SK-N-SH (cell line): Measurements from ENCODE around the gene SERPINB5. TPM values are rescaled to one million over a fixed set of nuclear protein-coding genes. Genes with fewer than 3 reads are reported as not detected.

ENCODE experiments used
- CTCF ChIA-PET: fragments of 300-600, 350-600 bp; formaldehyde crosslinking; extraction: SDS; loops from one replicate; lab custom pipeline; 2021; lab: Yijun Ruan, JAX
- POLR2A ChIA-PET: fragments of 350-600 bp; sonication (Branson Sonifier 250); formaldehyde crosslinking; extraction: SDS; loops from one replicate; lab custom pipeline; 2020; ENCODE audit warnings: antibody characterized with exemption, inconsistent platforms; lab: Yijun Ruan, JAX
- DNase-seq: peaks from one replicate; pipeline ENCODE4 v3.0.0; 2012
- H2AFZ ChIP-seq: fragments of 200-600 bp; sonication (generic); 2 replicates; pipeline ENCODE4 v1.8.1; 2016; ENCODE audit warnings: antibody characterized with exemption, mild to moderate bottlenecking, low read depth
- H3F3A ChIP-seq: fragments of 200-600 bp; sonication (generic); replicated peaks from 2 replicates; pipeline ENCODE3; 2016; ENCODE audit warnings: antibody characterized with exemption, mild to moderate bottlenecking; ENCODE audit not compliant: insufficient read depth
- H3K27ac ChIP-seq, 2 experiments: fragments of 200-500 bp in 1 of 2; fragments of 200-600 bp in 1 of 2; sonication (Bioruptor generic) in 1 of 2; sonication (generic), shearing (Covaris generic) in 1 of 2; 2 replicates each; pipeline versions ENCODE4 v1.5.1 to v1.6.1; 2014 to 2016; ENCODE audit warnings: low read depth in 2 of 2, inconsistent platforms in 1 of 2, low read length in 1 of 2, mild to moderate bottlenecking in 1 of 2, mixed read lengths in 1 of 2
- H3K27me3 ChIP-seq: fragments of 200-600 bp; sonication (generic), shearing (Covaris generic); 2 replicates; pipeline ENCODE4 v1.6.1; 2016; ENCODE audit warnings: mixed run types; ENCODE audit not compliant: insufficient read depth
- H3K36me3 ChIP-seq, 2 experiments: fragments of 200-500 bp in 1 of 2; fragments of 200-600 bp in 1 of 2; sonication (Bioruptor generic) in 1 of 2; sonication (generic) in 1 of 2; replicated peaks in 1 of 2; 2 replicates each; pipeline versions ENCODE3 to v1.5.1; 2014 to 2016; ENCODE audit warnings: low read length in 1 of 2, mild to moderate bottlenecking in 1 of 2; ENCODE audit not compliant: insufficient read depth in 2 of 2, control insufficient read depth in 1 of 2
- H3K4me1 ChIP-seq, 2 experiments: fragments of 200-500 bp in 1 of 2; fragments of 200-600 bp in 1 of 2; sonication (Bioruptor generic) in 1 of 2; sonication (generic), shearing (Covaris generic) in 1 of 2; 2 replicates each; pipeline versions ENCODE4 v1.5.1 to v1.6.1; 2014 to 2016; ENCODE audit warnings: low read depth in 1 of 2, low read length in 1 of 2, mixed run types in 1 of 2; ENCODE audit not compliant: insufficient read depth in 2 of 2, control insufficient read depth in 1 of 2
- H3K4me2 ChIP-seq: fragments of 200-600 bp; sonication (generic), shearing (Covaris generic); 2 replicates; pipeline ENCODE4 v1.6.1; 2017; ENCODE audit warnings: mixed run types
- H3K4me3 ChIP-seq, 2 experiments: fragments of 200-500 bp in 1 of 2; fragments of 200-600 bp in 1 of 2; sonication (Bioruptor generic) in 1 of 2; sonication (generic), shearing (Covaris generic) in 1 of 2; 2 replicates each; pipeline versions ENCODE4 v1.5.1 to v1.8.1; 2014 to 2016; ENCODE audit warnings: low read depth in 2 of 2, inconsistent platforms in 1 of 2, low read length in 1 of 2, mild to moderate bottlenecking in 1 of 2, mixed read lengths in 1 of 2, moderate library complexity in 1 of 2
- H3K79me2 ChIP-seq: fragments of 200-600 bp; sonication (generic); 2 replicates; pipeline ENCODE4 v1.8.1; 2017; ENCODE audit warnings: mild to moderate bottlenecking; ENCODE audit not compliant: insufficient read depth
- H3K9ac ChIP-seq: fragments of 200-600 bp; sonication (generic); 2 replicates; pipeline ENCODE4 v1.6.1; 2017; ENCODE audit warnings: mixed run types
- H3K9me2 ChIP-seq: fragments of 200-600 bp; sonication (generic); 2 replicates; pipeline ENCODE4 v1.6.1; 2017; ENCODE audit warnings: mixed run types
- H3K9me3 ChIP-seq: fragments of 200-600 bp; sonication (generic); 2 replicates; pipeline ENCODE4 v1.6.1; 2017; ENCODE audit warnings: mixed run types, mild to moderate bottlenecking, moderate library complexity
- H4K20me1 ChIP-seq: fragments of 200-600 bp; sonication (generic); 2 replicates; pipeline ENCODE4 v1.6.1; 2017; ENCODE audit warnings: mild to moderate bottlenecking, mixed run types; ENCODE audit not compliant: insufficient read depth
- CHD2 ChIP-seq: fragments of 150-350 bp; IDR thresholded peaks from 2 replicates; pipeline ENCODE4 v1.6.1; 2018; ENCODE audit warnings: low read length; ENCODE audit not compliant: partially characterized antibody
- ELF1 ChIP-seq: IDR thresholded peaks from 2 replicates; pipeline ENCODE4 v1.4.0; 2012
- EZH2phosphoT487 ChIP-seq: fragments of 200-600 bp; sonication (generic); IDR thresholded peaks from 2 replicates; pipeline ENCODE4 v1.6.1; 2017; ENCODE audit warnings: low read depth, mixed run types, mild to moderate bottlenecking, antibody characterized with exemption, moderate library complexity, borderline replicate concordance
- FOSL2 ChIP-seq: IDR thresholded peaks from 2 replicates; pipeline ENCODE4 v1.4.0; 2012; ENCODE audit warnings: low read depth, mild to moderate bottlenecking, moderate library complexity, borderline replicate concordance
- GABPA ChIP-seq: IDR thresholded peaks from 2 replicates; pipeline ENCODE4 v1.4.0; 2012; ENCODE audit warnings: low read depth, mild to moderate bottlenecking
- MXI1 ChIP-seq: IDR thresholded peaks from 2 replicates; pipeline ENCODE4 v1.6.1; 2012; ENCODE audit warnings: mild to moderate bottlenecking, low read depth, low read length, improper control_type of control experiment
- NFIC ChIP-seq: IDR thresholded peaks from 2 replicates; pipeline ENCODE4 v1.4.0; 2012; ENCODE audit warnings: borderline replicate concordance
- NRF1 ChIP-seq: IDR thresholded peaks from 2 replicates; pipeline ENCODE4 v1.6.1; 2012; ENCODE audit warnings: low read depth, mild to moderate bottlenecking, low read length
- RAD21 ChIP-seq: IDR thresholded peaks from 2 replicates; pipeline ENCODE4 v1.6.1; 2012; ENCODE audit warnings: mild to moderate bottlenecking, low read length
- RCOR1 ChIP-seq: fragments of 150-350 bp; IDR thresholded peaks from 2 replicates; pipeline ENCODE4 v1.6.1; 2017; ENCODE audit warnings: antibody characterized with exemption, low read length
- SIN3A ChIP-seq: IDR thresholded peaks from 2 replicates; pipeline ENCODE4 v1.6.1; 2012; ENCODE audit warnings: low read depth, mild to moderate bottlenecking, low read length, moderate library complexity, borderline replicate concordance
- TAF1 ChIP-seq: IDR thresholded peaks from 2 replicates; pipeline ENCODE4 v1.6.1; 2012; ENCODE audit warnings: low read depth, mild to moderate bottlenecking, low read length, moderate library complexity, borderline replicate concordance
- TEAD4 ChIP-seq: IDR thresholded peaks from 2 replicates; pipeline ENCODE4 v1.4.0; 2012; ENCODE audit warnings: mild to moderate bottlenecking, borderline replicate concordance; ENCODE audit not compliant: insufficient read depth
- YY1 ChIP-seq: IDR thresholded peaks from 2 replicates; pipeline ENCODE4 v1.4.0; 2012; ENCODE audit warnings: low read depth, mild to moderate bottlenecking
- WGBS: methylation state at CpG from one replicate; pipeline ENCODE4 v1.1.6; 2017; ENCODE audit warnings: low lambda C conversion rate; 5-methylcytosine and 5-hydroxymethylcytosine counted together
- polyA plus RNA-seq, 3 experiments: library from polyadenylated mRNA; depleted of rRNA; stranded (reverse); fragments of >200 nt; gene quantifications; 2 replicates each; pipeline ENCODE4 v1.2.3, GENCODE V29; 2012
- TF ChIP-seq, protein P1 (sequence below): fragments of 150-350 bp; IDR thresholded peaks from 2 replicates; pipeline ENCODE4 v1.6.1; 2017; ENCODE audit warnings: antibody characterized with exemption, low read length, low read depth, borderline replicate concordance
- TF ChIP-seq, protein P2 (sequence below): fragments of 200-600 bp; sonication (generic); IDR thresholded peaks from 2 replicates; pipeline ENCODE4 v1.6.1; 2017; ENCODE audit warnings: antibody characterized with exemption, mild to moderate bottlenecking, moderate library complexity
- TF ChIP-seq, protein P3 (sequence below): IDR thresholded peaks from 2 replicates; pipeline ENCODE4 v1.4.0; 2012; ENCODE audit warnings: low read depth, borderline replicate concordance
- TF ChIP-seq, protein P4 (sequence below): IDR thresholded peaks from 2 replicates; pipeline ENCODE4 v1.6.1; 2012; ENCODE audit warnings: mild to moderate bottlenecking, low read depth, low read length, moderate library complexity
- TF ChIP-seq, protein P5 (sequence below): IDR thresholded peaks from 2 replicates; pipeline ENCODE4 v1.4.0; 2012; ENCODE audit warnings: low read depth
- TF ChIP-seq, protein P6 (sequence below): IDR thresholded peaks from 2 replicates; pipeline ENCODE4; 2012

Gene SERPINB5
- polyA plus RNA-seq, 1 of the 3 experiments (the other 2 are of a cell fraction) = not detected

DNA sequence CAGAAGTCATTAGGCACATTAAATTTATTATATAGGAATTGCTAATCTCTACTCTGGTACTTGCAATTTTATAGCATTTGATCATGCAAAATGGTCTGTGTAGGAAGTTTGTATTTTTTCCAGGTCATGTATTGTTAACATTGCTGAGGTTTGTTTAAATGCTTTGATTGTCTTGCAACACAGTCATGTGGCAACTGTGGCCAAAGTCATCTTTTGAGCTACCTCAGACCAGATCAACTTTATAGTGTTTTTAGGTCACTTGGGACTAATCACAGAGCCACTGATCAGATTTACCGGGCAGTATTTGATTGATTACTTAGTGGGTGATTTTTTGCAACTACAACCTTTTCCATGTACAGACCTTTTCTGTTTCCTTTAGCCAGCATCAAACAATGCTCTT, 3.7 kb downstream of the SERPINB5 start:
- ChIA-PET CTCF (no interaction called here), POLR2A (no interaction called here)
- Histone ChIP-seq H3K9me2 (no peaks in the 10 kb centered on the region), H3K27ac (no peak overlapping the region), H3K27me3 (peaks cover 14% of the 10 kb centered on the region; the same call in 1 of the 2 replicates), H4K20me1 (no peaks in the 10 kb centered on the region), H3K9me3 (no peaks in the 10 kb centered on the region), H3K4me3 (no peak overlapping the region), H3K4me1 (no peaks in the 10 kb centered on the region), H3K36me3 (no peaks in the 10 kb centered on the region), H3F3A (no peaks in the 10 kb centered on the region), H3K4me2 (no peak overlapping the region), H3K79me2 (no peaks in the 10 kb centered on the region), H2AFZ (no peak overlapping the region), H3K9ac (no peak overlapping the region)
- DNase-seq = no peak
- WGBS = 7% methylated on average over 1 of the region's 1 CpG
- TF ChIP-seq NFIC (no peak), RCOR1 (no peak), EZH2phosphoT487 (no peak), YY1 (no peak), NRF1 (no peak), TEAD4 (no peak), GABPA (no peak), MXI1 (no peak), TAF1 (no peak), ELF1 (no peak), FOSL2 (no peak), RAD21 (no peak), SIN3A (no peak), CHD2 (no peak)
- TF ChIP-seq, protein P1, sequence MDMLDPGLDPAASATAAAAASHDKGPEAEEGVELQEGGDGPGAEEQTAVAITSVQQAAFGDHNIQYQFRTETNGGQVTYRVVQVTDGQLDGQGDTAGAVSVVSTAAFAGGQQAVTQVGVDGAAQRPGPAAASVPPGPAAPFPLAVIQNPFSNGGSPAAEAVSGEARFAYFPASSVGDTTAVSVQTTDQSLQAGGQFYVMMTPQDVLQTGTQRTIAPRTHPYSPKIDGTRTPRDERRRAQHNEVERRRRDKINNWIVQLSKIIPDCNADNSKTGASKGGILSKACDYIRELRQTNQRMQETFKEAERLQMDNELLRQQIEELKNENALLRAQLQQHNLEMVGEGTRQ = no peak
- TF ChIP-seq, protein P2, sequence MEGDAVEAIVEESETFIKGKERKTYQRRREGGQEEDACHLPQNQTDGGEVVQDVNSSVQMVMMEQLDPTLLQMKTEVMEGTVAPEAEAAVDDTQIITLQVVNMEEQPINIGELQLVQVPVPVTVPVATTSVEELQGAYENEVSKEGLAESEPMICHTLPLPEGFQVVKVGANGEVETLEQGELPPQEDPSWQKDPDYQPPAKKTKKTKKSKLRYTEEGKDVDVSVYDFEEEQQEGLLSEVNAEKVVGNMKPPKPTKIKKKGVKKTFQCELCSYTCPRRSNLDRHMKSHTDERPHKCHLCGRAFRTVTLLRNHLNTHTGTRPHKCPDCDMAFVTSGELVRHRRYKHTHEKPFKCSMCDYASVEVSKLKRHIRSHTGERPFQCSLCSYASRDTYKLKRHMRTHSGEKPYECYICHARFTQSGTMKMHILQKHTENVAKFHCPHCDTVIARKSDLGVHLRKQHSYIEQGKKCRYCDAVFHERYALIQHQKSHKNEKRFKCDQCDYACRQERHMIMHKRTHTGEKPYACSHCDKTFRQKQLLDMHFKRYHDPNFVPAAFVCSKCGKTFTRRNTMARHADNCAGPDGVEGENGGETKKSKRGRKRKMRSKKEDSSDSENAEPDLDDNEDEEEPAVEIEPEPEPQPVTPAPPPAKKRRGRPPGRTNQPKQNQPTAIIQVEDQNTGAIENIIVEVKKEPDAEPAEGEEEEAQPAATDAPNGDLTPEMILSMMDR = no peak
- TF ChIP-seq, protein P3, sequence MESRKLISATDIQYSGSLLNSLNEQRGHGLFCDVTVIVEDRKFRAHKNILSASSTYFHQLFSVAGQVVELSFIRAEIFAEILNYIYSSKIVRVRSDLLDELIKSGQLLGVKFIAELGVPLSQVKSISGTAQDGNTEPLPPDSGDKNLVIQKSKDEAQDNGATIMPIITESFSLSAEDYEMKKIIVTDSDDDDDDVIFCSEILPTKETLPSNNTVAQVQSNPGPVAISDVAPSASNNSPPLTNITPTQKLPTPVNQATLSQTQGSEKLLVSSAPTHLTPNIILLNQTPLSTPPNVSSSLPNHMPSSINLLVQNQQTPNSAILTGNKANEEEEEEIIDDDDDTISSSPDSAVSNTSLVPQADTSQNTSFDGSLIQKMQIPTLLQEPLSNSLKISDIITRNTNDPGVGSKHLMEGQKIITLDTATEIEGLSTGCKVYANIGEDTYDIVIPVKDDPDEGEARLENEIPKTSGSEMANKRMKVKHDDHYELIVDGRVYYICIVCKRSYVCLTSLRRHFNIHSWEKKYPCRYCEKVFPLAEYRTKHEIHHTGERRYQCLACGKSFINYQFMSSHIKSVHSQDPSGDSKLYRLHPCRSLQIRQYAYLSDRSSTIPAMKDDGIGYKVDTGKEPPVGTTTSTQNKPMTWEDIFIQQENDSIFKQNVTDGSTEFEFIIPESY = no peak
- TF ChIP-seq, protein P4, sequence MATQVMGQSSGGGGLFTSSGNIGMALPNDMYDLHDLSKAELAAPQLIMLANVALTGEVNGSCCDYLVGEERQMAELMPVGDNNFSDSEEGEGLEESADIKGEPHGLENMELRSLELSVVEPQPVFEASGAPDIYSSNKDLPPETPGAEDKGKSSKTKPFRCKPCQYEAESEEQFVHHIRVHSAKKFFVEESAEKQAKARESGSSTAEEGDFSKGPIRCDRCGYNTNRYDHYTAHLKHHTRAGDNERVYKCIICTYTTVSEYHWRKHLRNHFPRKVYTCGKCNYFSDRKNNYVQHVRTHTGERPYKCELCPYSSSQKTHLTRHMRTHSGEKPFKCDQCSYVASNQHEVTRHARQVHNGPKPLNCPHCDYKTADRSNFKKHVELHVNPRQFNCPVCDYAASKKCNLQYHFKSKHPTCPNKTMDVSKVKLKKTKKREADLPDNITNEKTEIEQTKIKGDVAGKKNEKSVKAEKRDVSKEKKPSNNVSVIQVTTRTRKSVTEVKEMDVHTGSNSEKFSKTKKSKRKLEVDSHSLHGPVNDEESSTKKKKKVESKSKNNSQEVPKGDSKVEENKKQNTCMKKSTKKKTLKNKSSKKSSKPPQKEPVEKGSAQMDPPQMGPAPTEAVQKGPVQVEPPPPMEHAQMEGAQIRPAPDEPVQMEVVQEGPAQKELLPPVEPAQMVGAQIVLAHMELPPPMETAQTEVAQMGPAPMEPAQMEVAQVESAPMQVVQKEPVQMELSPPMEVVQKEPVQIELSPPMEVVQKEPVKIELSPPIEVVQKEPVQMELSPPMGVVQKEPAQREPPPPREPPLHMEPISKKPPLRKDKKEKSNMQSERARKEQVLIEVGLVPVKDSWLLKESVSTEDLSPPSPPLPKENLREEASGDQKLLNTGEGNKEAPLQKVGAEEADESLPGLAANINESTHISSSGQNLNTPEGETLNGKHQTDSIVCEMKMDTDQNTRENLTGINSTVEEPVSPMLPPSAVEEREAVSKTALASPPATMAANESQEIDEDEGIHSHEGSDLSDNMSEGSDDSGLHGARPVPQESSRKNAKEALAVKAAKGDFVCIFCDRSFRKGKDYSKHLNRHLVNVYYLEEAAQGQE = no peak
- TF ChIP-seq, protein P5, sequence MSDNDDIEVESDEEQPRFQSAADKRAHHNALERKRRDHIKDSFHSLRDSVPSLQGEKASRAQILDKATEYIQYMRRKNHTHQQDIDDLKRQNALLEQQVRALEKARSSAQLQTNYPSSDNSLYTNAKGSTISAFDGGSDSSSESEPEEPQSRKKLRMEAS = no peak
- TF ChIP-seq, protein P6, sequence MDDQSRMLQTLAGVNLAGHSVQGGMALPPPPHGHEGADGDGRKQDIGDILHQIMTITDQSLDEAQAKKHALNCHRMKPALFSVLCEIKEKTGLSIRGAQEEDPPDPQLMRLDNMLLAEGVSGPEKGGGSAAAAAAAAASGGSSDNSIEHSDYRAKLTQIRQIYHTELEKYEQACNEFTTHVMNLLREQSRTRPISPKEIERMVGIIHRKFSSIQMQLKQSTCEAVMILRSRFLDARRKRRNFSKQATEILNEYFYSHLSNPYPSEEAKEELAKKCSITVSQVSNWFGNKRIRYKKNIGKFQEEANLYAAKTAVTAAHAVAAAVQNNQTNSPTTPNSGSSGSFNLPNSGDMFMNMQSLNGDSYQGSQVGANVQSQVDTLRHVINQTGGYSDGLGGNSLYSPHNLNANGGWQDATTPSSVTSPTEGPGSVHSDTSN = no peak
